HEK293 (cell line): ENCODE measurements around the gene GAPDHS.

Source experiments
- CTCF ChIP-seq: fragments of 450-650 bp; formaldehyde crosslinking; IDR thresholded peaks from 2 replicates; pipeline ENCODE4 v1.5.1; 2016; ENCODE audit warnings: missing biosample characterization, missing genetic modification characterization
- KLF9 ChIP-seq: fragments of 450-650 bp; formaldehyde crosslinking; IDR thresholded peaks from 2 replicates; pipeline ENCODE4 v1.5.1; 2016; ENCODE audit warnings: missing biosample characterization, missing genetic modification characterization, low read depth
- MYNN ChIP-seq: fragments of 450-650 bp; formaldehyde crosslinking; IDR thresholded peaks from 2 replicates; pipeline ENCODE4 v1.5.1; 2016; ENCODE audit warnings: missing biosample characterization, missing genetic modification characterization, borderline replicate concordance
- YY1 ChIP-seq: fragments of 450-650 bp; formaldehyde crosslinking; IDR thresholded peaks from 2 replicates; pipeline ENCODE4 v1.5.1; 2018; ENCODE audit warnings: missing biosample characterization, missing genetic modification characterization
- ZBTB1 ChIP-seq: fragments of 450-650 bp; formaldehyde crosslinking; IDR thresholded peaks from 2 replicates; pipeline ENCODE4 v1.5.1; 2016; ENCODE audit warnings: missing biosample characterization, missing genetic modification characterization
- ZNF214 ChIP-seq: fragments of 450-650 bp; formaldehyde crosslinking; IDR thresholded peaks from 2 replicates; pipeline ENCODE4 v1.5.1; 2017; ENCODE audit warnings: missing biosample characterization, mild to moderate bottlenecking, missing genetic modification characterization, borderline replicate concordance
- ZNF350 ChIP-seq: fragments of 450-650 bp; formaldehyde crosslinking; IDR thresholded peaks from 2 replicates; pipeline ENCODE4 v1.5.0; 2017; ENCODE audit warnings: missing biosample characterization, mild to moderate bottlenecking, missing genetic modification characterization
- ZNF792 ChIP-seq: fragments of 450-650 bp; formaldehyde crosslinking; IDR thresholded peaks from 2 replicates; pipeline ENCODE4 v1.5.1; 2016; ENCODE audit warnings: missing biosample characterization, missing genetic modification characterization
- ZNF830 ChIP-seq: fragments of 450-650 bp; IDR thresholded peaks from 2 replicates; pipeline ENCODE4 v1.5.0; 2018; ENCODE audit warnings: missing biosample characterization, missing genetic modification characterization, low read depth, mild to moderate bottlenecking, moderate library complexity

- TF ChIP-seq ZNF214 (tag by site-specific recombination) (no peak), ZNF830 (tag by site-specific recombination) (no peak), CTCF (no peak), MYNN (tag by site-specific recombination) (no peak), ZNF792 (tag by site-specific recombination) (no peak; the same call in 1 of the 2 replicates), YY1 (tag by site-specific recombination) (no peak), KLF9 (tag by site-specific recombination) (peak; percentile 100), ZBTB1 (tag by site-specific recombination) (peak; percentile 93), ZNF350 (tag by site-specific recombination) (no peak)
Observed at GRCh38 chr19:35557539-35558399, 24.5 kb downstream of the GAPDHS start.
